Body of pancreas (tissue), 4 donors: Measurements from ENCODE around the gene LDLRAD4.

Experiments
- POLR2A ChIP-seq, 3 donors: fragments of 450-650 bp; IDR thresholded peaks; one replicate each; pipeline ENCODE4 v1.6.1; 2016; ENCODE audit warnings: antibody characterized with exemption in 3 of 3, mild to moderate bottlenecking in 2 of 3
- TF ChIP-seq, protein P1 (sequence below), 7 experiments: fragments of 450-650 bp in 4 of 7; fragments of 200-600 bp in 3 of 7; sonication (generic) in 3 of 7; IDR thresholded peaks; one replicate each; pipeline ENCODE4 v1.5.1; 2016 to 2019; ENCODE audit warnings: antibody characterized with exemption in 7 of 7

DNA sequence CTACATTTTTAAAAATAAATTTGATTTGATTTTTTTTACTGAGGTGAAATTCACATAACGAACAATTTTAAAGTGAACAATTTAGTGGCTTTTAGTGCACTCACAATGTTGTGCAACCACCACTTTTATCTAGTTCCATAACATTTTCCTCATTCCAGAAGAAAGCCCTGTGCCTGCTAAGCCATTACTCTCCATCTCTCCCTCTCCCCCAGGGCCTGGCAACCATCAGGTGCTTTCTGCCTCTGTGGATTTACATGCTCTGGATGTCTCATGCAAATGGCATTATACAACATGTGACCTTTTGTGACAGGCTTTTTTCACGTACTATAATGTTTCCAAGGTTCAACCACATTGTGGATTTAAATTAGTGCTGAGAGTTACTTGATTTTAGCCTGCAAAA lies 19.9 kb upstream of the LDLRAD4 start:
- TF ChIP-seq, protein P1, sequence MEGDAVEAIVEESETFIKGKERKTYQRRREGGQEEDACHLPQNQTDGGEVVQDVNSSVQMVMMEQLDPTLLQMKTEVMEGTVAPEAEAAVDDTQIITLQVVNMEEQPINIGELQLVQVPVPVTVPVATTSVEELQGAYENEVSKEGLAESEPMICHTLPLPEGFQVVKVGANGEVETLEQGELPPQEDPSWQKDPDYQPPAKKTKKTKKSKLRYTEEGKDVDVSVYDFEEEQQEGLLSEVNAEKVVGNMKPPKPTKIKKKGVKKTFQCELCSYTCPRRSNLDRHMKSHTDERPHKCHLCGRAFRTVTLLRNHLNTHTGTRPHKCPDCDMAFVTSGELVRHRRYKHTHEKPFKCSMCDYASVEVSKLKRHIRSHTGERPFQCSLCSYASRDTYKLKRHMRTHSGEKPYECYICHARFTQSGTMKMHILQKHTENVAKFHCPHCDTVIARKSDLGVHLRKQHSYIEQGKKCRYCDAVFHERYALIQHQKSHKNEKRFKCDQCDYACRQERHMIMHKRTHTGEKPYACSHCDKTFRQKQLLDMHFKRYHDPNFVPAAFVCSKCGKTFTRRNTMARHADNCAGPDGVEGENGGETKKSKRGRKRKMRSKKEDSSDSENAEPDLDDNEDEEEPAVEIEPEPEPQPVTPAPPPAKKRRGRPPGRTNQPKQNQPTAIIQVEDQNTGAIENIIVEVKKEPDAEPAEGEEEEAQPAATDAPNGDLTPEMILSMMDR (IDR thresholded peaks at IDR 0.05): no peak
- no peak for TF ChIP-seq POLR2A (IDR thresholded peaks at IDR 0.05)
